ENCODE results near the gene DIRAS1.
"Not testable (repeated sequence)": the region's sequence is repeated elsewhere in the genome, so short reads cannot be mapped to it uniquely, and the experiment has no call there.

DIRAS1 gene

DNA sequence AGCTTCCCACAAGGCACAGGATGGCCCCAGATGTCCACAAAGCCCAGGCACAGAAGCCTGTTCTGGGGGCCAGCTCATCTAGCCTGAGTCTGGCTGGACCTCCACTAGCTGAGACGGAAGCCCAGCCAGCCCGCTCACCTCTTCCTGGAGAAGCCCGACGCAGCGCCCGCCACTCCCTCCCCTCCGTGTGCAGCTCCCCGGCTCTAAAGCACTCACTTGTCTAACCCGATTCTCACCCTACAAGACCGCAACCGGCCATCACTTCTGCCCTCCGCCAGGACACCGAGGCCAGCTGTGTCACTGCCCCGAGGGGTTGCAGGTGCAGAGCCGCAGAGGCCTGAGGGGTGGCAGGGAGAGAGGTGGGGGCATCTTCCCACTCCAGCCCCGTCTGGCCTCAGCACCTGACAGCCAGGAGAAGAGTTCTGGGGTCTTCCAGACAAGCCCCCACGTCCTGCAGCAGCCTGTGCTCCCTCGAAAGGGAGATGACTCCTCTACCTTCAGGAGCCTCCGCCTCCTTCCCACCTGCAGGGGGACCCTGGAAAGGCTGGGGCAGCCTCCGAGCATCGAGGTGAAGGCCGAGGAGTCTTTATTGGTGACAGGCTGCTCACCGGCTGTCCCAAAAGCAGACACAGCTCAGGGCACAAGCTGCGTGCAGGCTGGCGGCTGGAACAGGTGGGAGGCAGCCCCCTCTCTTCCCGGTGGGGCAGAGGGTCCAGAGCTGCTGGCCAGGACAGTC is 5.9 kb upstream of the DIRAS1 start:
- no peak for DNase-seq (ENCODE audit: low read depth)

DNA sequence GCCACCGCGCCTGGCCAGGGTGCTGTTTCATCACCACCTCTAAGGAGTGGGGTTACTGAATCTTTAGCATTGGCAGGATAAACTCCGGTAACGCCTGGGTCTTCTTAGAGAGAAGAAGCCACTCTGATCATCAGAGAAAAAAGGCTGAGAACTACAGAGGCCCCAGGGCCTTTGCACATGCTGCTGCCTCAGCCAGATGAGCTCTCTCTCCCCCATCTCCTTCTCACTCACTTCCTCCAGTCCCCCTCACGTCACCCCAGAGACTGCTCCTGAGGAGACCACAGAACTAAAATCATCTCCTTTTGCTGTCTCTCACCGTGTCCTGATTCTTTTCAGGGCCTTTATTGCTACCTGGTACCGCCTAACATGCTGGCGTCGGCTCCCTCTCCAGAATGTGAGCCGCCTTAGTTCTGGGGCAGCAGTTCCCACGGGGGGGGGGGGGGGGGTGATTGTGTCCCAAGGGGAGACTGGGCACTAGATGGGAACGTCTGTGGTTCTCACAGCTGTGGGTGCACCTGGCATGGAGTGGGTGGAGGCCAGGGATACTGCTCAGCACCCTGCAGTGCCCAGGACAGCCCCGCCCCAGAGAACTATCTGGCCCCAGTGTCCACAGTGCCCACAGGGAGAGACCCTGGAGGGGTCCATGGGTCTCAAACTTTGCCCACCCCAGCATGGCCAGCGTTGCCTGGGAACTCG is 5.1 kb upstream of the DIRAS1 start:
- DNase-seq (ENCODE audit: low read depth): no peak

DNA sequence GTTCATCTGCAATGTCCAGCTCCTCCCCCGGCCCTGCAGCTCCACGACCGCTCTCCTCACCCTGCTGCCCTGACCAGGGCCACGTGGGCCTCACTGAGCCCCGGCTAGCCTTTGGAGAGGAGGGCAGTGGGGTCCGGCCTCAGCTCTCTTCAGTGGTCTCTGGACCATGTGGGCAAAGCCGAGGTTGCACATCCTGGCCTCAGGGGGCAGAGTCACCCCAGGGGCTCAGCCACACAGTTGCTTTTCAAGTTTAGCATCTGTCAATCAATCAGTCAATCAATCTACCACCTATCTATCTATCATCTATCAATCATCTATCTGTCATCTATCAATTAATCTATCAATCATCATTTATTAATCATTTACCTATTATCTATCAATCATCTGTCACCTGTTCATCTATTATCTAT is 3.0 kb upstream of the DIRAS1 start:
- DNase-seq (ENCODE audit: low read depth): no peak

DNA sequence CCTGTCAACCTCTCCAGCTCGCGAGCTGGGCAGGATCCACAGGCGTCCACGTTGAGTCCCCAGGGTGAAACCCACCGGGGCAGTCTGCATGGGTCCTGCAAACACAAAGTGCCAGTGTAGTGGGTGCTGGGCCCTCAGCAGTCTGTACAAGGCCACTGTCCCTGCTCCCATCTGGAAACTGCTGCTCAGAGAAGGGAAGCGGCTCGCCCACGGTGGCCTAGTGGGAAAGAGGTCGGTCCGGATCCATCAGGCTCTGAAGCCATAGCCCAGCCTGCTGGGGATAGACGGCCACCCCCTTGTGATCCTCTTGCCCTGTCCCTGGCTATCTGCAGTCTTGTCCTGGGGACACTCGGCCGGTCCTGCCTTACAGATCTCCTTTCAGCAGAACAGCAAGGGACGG is 2.6 kb upstream of the DIRAS1 start:
- DNase-seq (ENCODE audit: low read depth): no peak

DNA sequence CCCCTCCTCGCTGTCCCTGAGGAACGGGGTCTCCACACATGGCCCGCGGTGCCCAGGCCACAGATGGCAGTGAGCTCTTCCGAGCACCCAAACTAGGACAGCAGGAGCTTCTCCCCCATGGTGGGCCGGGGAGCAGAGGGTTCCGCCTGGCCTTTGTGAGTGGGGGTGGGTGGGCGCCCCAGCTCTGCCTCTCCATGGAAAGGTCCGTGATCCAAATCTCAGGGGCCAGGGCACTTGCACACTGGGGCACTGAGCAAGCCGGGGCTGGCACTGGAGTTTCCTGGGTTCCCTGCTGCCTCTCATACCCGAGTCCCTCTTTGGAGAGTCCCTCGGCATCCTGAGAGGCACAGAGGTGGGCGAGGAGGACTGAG is 2.2 kb upstream of the DIRAS1 start:
- DNase-seq (ENCODE audit: low read depth): no peak

DNA sequence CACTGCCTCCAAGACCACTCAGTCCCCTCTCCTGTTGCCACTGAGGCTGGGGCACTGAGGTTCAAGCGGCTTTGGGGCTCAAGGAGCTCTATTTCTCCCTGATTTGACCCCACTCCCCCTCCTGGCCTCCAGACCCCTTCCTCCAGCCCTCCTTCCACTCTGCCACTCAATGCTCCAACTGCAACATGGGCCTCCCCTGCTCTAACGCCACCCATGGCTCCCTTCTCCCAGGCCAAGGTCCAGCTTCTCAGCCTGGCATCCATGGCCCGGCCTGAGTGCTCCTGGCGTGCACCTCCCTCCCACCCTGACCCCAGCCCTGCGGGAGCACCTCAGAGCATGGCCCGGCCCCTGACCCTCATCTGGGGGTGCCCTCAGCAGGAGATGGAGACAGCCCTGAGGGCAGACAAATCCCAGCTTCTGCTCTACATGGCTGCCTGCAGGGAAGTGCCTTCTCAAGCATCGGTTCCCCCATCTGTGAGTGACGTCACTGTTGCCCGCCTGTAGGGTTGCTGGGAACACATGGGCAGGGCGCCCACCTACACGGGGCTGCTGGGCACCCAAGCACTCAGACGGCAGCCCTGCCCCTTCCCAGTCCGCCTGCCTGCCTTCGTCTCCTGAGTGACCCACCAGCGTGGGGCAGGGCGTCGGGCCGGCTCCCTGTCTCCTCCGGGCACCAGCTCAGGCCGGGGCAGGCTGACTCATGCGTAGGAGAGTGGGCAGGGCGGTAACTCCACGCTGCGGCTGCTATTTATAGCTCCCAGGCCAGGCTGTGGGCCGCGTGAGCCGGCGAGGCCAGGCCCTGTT is 1.6 kb upstream of the DIRAS1 start:
- peak; percentile 40 for DNase-seq (ENCODE audit: low read depth)

DNA sequence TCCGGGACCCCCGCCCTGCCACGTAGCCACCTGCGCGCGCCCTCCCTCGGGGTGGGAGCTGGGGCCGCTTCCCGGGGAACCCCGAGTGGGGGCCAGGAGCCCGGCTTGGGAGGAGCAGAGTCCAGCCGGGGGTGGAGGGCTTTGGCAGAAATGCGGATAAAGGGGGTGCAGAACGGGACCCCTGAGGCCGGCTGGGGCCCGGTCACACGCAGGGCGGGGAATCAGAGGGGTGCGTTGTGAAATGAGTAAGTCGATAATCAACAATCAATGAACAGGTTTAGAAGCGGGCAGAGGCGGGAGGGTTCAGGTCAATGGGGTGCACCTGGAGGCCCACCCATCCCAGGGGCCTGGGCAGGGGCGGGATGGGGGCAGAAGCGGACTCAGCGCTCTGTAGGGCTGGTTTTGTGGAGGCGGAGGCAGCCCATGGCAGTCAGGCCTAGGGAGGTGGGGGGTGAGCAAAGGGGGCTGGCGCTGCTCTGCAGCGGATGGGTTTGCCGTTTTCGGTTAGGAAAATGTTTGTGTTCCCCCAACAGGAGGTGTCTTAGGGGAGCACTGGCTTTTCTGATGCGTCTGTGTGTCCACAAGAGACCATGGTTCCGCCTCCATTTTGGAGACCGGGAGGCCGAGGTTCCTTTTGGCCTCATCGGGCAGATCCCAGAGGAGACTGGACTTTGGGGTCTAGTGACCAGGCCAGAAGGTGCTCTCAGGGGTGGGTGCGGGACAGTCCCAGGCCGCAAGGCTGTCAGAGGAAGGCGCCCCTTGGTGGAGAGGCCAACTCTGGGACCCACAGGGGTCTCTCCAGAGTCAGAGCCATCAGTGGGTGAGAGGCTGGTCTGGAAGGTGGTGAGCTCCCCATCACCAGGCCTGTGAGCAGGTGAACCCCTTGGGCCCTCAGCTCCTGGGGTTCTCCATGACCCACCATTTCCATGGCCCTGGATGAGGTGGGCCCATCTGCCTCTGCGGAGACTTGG is 683 bp upstream of the DIRAS1 start:
- no peak for DNase-seq (ENCODE audit: low read depth)

DNA sequence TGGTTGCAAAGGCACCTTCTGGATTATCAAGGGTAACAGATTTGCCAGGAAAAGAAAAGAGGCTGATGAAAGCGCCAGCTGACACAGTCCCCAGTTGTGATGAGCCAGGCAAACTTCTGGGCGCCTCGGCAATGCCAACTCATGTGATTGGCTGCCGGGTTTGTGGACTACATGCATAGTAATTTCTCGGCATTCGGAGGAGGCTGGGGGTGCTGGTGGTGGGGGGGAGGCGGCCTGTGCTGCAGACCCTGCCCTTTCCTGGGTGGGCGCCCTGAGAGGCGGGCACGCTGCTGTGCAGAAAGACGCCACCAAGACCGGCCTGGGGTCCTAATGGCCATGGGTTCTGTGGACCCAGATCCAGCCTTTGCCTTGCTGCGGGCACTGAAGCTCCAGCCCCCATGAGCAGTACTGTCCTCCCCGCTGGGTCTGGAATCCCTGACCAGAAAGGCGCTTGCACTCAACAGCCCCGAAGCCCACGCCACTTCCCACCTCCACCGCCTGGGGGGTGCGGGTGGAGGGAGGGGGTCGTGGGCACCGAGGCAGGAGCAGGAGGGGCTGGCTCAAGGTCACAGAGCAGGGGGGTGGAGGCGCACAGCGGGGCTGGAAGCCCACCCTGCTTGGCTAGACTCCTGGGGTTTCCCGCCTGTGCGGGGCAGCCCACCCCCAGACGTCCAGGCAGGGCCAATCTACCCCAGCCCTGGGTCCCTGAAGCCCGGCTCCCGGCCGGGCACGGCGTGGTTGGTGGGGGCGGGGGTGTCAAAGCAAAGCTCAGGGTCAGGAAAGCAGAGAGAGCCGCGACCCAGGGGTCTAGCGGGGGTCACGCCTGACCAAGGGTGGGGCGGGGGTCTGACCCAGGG is 1.0 kb downstream of the DIRAS1 start:
- no peak for DNase-seq (ENCODE audit: low read depth)

DNA sequence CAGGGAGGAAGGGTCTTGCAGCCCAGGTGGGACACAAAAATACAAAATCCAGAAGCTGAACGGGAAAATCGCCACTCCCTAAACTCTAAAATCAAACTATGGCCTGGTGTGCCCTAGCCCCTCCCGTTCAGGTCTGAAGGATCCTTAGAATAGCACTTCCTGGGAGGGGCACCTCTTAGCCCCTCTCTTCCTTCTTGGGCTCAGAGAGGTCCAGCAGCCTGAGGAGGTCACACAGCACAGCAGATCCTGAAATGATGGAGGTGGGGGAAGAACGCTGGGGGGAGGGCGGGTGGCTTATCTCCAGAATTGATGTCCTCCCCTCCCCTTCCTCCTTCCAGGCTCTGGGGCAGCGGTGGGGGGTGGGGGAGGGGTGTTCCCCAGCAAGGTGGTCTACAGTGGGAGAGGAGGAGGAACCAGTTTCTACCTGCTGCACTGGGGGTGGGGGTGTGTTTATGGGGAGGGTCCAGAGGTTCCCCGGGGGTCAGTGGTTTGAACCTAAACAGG is 1.9 kb downstream of the DIRAS1 start:
- no peak for DNase-seq (ENCODE audit: low read depth)

DNA sequence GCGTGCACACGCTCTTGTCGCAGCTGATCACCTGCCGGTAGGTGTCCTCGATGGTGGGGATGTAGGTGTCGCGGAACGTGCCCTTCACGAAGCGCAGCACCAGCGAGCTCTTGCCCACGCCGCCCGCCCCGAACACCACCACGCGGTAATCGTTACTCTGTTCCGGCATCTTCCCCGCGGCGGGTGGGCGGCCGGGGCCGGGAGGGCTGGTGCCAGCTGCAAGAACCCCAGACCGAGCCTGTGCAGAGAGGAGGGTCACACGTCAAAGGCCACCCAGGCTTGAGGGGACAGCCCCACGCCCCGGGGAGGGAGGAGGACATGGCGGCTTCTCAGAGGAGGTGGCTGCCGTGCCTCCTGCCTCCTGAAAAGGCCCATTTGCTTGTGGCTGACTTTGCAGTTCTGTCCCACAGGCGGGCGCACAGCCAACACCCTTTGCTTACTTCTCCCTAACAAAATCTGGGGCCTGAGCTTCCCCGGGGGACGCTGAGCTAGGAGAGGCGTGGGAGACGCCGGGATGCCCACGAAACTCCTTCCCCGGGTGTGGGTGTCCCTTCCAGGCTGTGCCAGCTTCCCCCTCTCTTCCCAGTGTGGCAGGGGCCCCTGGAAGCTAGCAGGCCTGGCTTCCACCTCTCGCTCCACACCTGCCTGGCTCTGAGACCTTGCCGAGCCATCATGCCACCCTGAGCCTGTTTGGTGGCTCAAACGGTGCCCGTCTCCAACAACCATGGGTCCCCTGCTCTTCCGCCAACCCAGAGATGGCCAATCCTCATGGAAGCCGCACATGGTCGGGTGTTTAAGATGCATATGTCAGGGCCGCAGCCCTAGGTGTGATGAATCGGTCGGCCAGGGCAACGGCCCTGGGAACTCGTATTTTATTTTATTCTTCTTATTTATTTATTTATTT is 3.3 kb downstream of the DIRAS1 start:
- no peak for DNase-seq (ENCODE audit: low read depth)

DNA sequence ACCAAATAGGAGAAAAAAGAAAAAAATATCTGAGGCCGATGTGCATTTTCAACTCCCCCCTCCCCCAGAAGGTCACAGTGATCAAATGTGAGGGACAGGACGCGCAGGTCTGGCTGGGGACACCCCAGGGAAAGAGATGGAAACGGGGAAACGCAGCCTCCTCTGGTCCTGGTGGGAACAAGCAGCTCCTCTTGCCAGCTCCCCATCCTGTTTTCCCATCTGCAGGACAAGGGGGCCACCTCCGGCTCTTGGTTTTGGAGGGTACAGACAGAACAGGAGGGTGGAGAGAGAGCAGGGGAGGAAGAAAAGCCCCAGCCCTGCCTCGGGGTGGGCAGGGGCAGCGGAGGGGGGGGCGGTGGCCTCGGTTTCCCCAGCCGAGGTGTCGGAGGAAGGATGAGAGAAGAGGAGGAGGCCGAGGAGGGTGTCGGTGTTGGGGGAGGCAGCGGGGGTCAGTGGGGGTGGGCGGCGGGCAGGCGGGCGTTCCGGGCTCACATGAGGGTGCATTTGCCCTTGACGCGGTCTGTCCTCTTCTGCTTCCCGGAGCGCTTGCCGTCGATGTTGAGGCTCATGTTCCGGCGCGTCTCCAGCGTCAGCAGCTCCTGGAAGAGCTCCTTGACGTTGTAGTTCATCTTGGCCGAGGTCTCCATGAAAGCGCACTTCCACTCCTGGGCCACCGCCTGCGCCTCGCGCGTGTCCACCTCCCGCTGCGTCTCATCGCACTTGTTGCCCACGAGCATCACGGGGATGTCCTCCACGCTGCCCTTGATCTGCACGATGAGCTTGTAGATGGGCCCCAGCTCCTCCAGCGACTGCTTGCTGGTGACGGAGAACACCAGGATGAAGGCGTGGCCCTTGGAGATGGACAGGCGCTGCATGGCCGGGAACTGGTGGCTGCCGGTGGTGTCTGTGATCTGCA is 4.2 kb downstream of the DIRAS1 start:
- DNase-seq (ENCODE audit: low read depth): no peak

DNA sequence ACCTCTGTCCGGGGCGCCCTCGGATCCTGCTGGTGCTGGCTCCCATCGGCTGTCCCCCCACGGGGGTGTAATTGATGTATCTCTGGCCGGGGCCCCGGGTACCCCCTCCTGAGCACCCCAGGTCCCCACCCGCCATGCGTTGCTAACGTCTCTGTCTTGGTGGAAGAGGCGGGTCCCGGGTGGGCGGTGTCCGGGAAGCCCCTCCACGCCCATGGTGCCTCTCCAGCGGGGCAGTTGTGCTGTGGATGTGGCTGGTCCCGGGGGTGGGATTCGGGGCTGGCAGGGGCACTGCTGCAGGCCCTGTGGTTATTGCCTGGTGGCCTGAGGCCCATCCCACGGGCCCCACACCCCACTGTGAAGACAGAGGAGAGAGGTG is 4.9 kb downstream of the DIRAS1 start:
- DNase-seq (ENCODE audit: low read depth): no peak

DNA sequence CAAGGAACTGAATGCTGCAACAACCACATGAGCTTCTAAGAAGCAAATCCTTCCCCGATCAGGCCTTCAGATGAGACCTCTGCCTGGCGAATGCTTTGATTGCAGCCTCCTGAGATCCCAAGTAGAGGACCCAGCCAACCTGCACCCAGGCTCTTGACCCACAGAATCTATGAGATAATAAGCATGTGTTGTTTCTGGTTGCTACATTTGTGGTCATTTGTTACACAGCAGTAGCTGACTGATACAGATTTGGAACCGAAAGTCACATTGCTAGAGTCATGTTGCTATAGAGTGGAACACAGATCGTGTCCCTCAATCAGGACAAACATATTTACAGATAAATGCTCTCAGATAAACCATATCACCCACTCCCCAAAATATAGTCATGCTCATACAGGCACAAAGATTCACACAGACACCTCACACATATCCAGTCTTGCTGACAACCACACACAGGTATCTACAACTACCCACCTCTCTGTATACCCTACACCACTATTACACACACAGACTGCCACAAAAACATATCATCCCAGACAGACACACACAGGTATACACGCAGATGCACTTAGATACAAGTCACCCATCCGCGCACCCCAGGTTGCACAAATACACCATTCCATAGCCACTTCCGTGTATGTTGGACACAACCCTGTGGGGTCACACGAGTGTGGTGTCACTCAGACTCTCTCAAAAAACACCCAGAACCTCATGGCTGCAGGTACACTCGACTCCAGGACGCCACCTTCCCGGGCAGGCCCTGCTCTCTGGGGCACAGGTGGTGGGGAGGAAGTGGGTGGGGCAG is 5.5 kb downstream of the DIRAS1 start:
- DNase-seq (ENCODE audit: low read depth): no peak

DNA sequence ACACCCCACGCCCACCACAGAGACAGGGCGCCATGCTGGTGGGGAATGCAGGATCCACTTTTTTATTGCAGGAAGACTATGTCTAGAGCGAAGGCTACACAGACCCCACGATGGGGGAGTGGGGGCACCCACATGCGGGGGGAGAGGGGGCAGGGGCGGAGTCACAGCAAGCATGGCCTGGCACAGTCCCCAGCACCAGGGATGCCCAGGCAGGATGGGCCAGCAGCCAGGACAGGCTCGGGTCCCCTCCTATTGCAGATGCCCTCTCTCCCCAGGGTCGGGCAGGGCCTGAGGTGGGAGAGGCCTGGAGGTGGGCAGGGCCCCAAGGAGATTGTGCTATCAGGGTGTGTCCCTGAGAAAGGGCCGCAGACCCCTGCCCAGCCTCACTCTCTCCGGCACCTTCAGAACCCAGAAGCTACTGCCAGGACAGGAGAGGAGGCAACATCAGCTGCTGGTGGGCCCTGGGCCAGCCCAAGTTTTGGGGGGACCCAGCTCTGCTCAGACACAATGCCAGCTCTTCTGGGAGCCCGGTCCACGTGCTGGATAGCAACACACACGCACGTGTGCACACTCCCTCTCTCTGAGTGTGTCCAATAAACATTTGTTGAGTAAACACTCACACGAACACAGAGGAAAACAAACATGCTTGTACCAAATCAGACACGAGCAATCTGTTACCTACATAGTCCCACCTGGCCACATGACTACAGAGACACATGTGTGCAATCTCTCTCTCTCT is 6.5 kb downstream of the DIRAS1 start:
- DNase-seq (ENCODE audit: low read depth): no peak

DNA sequence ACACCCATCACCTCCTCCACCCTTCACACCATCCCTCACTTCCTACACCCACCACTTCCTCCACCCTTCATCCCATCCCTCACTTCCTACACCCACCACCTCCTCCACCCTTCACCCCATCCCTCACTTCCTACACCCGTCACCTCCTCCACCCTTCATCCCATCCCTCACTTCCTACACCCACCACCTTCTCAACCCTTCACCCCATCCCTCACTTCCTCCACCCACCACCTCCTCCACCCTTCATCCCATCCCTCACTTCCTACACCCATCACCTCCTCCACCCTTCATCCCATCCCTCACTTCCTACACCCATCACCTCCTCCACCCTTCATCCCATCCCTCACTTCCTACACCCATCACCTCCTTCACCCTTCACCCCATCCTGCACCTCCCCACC is 7.1 kb downstream of the DIRAS1 start:
- DNase-seq (ENCODE audit: low read depth): not testable (repeated sequence)

DNA sequence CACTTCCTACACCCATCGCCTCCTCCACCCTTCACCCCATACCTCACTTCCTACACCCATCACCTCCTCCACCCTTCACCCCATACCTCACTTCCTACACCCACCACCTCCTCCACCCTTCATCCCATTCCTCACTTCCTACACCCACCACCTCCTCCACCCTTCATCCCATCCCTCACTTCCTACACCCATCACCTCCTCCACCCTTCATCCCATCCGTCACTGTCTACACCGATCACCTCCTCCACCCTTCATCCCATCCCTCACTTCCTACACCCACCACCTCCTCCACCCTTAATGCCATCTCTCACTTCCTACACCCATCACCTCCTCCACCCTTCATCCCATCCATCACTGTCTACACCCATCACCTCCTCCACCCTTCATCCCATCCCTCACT is 8.0 kb downstream of the DIRAS1 start:
- DNase-seq (ENCODE audit: low read depth): not testable (repeated sequence)

DNA sequence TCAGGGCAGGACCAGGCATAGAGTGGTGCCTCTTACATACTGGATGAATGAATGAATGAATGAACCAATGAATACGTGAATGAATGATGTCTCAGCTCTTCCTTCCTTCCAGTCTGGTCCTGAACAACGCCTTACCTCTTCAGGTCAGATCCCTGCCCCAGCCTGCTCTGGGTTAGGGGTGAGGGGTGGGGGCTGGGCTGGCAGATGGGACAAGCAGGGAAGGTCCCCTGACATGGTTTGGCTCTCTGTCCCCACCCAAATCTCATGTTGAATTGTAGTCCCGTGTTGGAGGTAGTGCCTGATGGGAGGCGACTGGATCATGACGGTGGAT is 9.3 kb downstream of the DIRAS1 start:
- DNase-seq (ENCODE audit: low read depth): no peak

All from HS-5 (cell line).